DOHH2 (cell line): ENCODE data around the gene SMARCD3.

Experiments used
- EZH2phosphoT487 ChIP-seq: fragments of 200-600 bp; sonication (generic); IDR thresholded peaks from 2 replicates; pipeline ENCODE4 v1.6.1; 2017; ENCODE audit warnings: borderline replicate concordance, mild to moderate bottlenecking, antibody characterized with exemption, low read length, moderate library complexity, mixed read lengths
- TF ChIP-seq, protein P1 (sequence below): fragments of 200-600 bp; sonication (generic); IDR thresholded peaks from one replicate; pipeline ENCODE4 v1.5.1; 2014; ENCODE audit warnings: antibody characterized with exemption, mild to moderate bottlenecking, low read depth, low read length; ENCODE audit not compliant: poor library complexity, severe bottlenecking

- TF ChIP-seq, protein P1, sequence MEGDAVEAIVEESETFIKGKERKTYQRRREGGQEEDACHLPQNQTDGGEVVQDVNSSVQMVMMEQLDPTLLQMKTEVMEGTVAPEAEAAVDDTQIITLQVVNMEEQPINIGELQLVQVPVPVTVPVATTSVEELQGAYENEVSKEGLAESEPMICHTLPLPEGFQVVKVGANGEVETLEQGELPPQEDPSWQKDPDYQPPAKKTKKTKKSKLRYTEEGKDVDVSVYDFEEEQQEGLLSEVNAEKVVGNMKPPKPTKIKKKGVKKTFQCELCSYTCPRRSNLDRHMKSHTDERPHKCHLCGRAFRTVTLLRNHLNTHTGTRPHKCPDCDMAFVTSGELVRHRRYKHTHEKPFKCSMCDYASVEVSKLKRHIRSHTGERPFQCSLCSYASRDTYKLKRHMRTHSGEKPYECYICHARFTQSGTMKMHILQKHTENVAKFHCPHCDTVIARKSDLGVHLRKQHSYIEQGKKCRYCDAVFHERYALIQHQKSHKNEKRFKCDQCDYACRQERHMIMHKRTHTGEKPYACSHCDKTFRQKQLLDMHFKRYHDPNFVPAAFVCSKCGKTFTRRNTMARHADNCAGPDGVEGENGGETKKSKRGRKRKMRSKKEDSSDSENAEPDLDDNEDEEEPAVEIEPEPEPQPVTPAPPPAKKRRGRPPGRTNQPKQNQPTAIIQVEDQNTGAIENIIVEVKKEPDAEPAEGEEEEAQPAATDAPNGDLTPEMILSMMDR, result no peak
- TF ChIP-seq EZH2phosphoT487, result no peak
Observed at GRCh38 chr7:151269511-151269910, 21.0 kb upstream of the SMARCD3 start.
